Keratinocyte (primary cell): ENCODE measurements around the gene MCM5. TPM values are rescaled to one million over a fixed set of nuclear protein-coding genes. Genes with fewer than 3 reads are reported as not detected.
"Not testable (repeated sequence)": the region's sequence is repeated elsewhere in the genome, so short reads cannot be mapped to it uniquely, and the experiment has no call there.

ENCODE experiments used
- DNase-seq: peaks from one replicate; pipeline ENCODE4 v3.0.0-alpha.2; 2011; ENCODE audit warnings: low read depth, missing footprints, low spot score
- FAIRE-seq: peaks from 2 replicates; lab custom pipeline; 2011; peaks lifted over from hg19 to GRCh38; lab: Jason Lieb, UNC
- H2AFZ ChIP-seq: 2 replicates; pipeline ENCODE4 v1.6.0; 2012; ENCODE audit warnings: low read length, control low read depth, inconsistent platforms; ENCODE audit not compliant: control insufficient read depth
- H3K27ac ChIP-seq: 2 replicates; pipeline ENCODE4 v1.5.1; 2011; ENCODE audit warnings: low read length; ENCODE audit not compliant: control insufficient read depth, insufficient read depth
- H3K27me3 ChIP-seq: 3 replicates; pipeline ENCODE4 v1.6.0; 2011; ENCODE audit warnings: low read length; ENCODE audit not compliant: control insufficient read depth, insufficient read depth; ENCODE audit errors: extremely low read depth
- H3K36me3 ChIP-seq, 2 experiments: 2 replicates in 1 of 2; 3 replicates in 1 of 2; pipeline ENCODE4 v1.5.1; 2011; ENCODE audit warnings: low read length in 2 of 2, mild to moderate bottlenecking in 1 of 2; ENCODE audit not compliant: control insufficient read depth in 2 of 2, insufficient read depth in 2 of 2; ENCODE audit errors: extremely low read depth in 1 of 2
- H3K4me1 ChIP-seq: 3 replicates; pipeline ENCODE4 v1.5.1; 2011; ENCODE audit warnings: low read length; ENCODE audit not compliant: control insufficient read depth, insufficient read depth; ENCODE audit errors: extremely low read depth
- H3K4me2 ChIP-seq: 3 replicates; pipeline ENCODE4 v1.6.0; 2011; ENCODE audit warnings: low read depth, low read length; ENCODE audit not compliant: control insufficient read depth, insufficient read depth; ENCODE audit errors: extremely low read depth
- H3K4me3 ChIP-seq, 3 experiments: fragments of 200-600 bp in 1 of 3; sonication (generic) in 1 of 3; 2 replicates in 2 of 3; 3 replicates in 1 of 3; pipeline ENCODE4 v1.5.1; 2011 to 2016; ENCODE audit warnings: low read length in 3 of 3, mild to moderate bottlenecking in 3 of 3, control low read depth in 2 of 3, inconsistent platforms in 1 of 3, low read depth in 1 of 3, mixed read lengths in 1 of 3, mixed run types in 1 of 3, moderate library complexity in 1 of 3; ENCODE audit not compliant: control insufficient read depth in 2 of 3, insufficient read depth in 2 of 3; ENCODE audit errors: extremely low read depth in 1 of 3
- H3K79me2 ChIP-seq: 2 replicates; pipeline ENCODE4 v1.6.0; 2012; ENCODE audit warnings: low read length; ENCODE audit not compliant: control insufficient read depth, insufficient read depth
- H3K9ac ChIP-seq: 3 replicates; pipeline ENCODE4 v1.6.0; 2011; ENCODE audit warnings: low read length; ENCODE audit not compliant: control insufficient read depth, insufficient read depth; ENCODE audit errors: extremely low read depth
- H3K9me1 ChIP-seq: 3 replicates; pipeline ENCODE4 v1.6.0; 2011; ENCODE audit warnings: low read length; ENCODE audit not compliant: control insufficient read depth, insufficient read depth; ENCODE audit errors: extremely low read depth
- H3K9me3 ChIP-seq: 2 replicates; pipeline ENCODE4 v1.5.1; 2012; ENCODE audit warnings: low read depth, low read length; ENCODE audit not compliant: control insufficient read depth
- H4K20me1 ChIP-seq: 3 replicates; pipeline ENCODE4 v1.6.0; 2011; ENCODE audit warnings: low read length; ENCODE audit not compliant: control insufficient read depth, insufficient read depth; ENCODE audit errors: extremely low read depth
- CTCF ChIP-seq, 3 experiments: IDR thresholded peaks in 1 of 3; conservative IDR thresholded peaks in 1 of 3; optimal IDR thresholded peaks in 1 of 3; 2 replicates in 2 of 3; 3 replicates in 1 of 3; pipeline versions ENCODE3 to v1.5.1; 2011; ENCODE audit warnings: low read length in 3 of 3, mild to moderate bottlenecking in 3 of 3, moderate library complexity in 2 of 3, control low read depth in 1 of 3, inconsistent platforms in 1 of 3; ENCODE audit not compliant: insufficient read depth in 2 of 3; ENCODE audit errors: extremely low read depth in 1 of 3
- EZH2 ChIP-seq: IDR thresholded peaks from one replicate; pipeline ENCODE4 v1.6.1; 2012; ENCODE audit warnings: inconsistent platforms, mild to moderate bottlenecking, low read length, moderate library complexity
- dilution Hi-C: fragments of 300-500 bp; cut with MboI; formaldehyde crosslinking; loops from one replicate; pipeline ENCODE4 v1.7.0; 2020; ENCODE audit warnings: low sequenced_read_pairs; ENCODE audit not compliant: extremely low pct_ligation_motif_present
- polyA plus RNA-seq, 5 experiments: library from polyadenylated mRNA; depleted of rRNA in 3 of 5; stranded (reverse) in 3 of 5; stranded (forward) in 1 of 5; unstranded in 1 of 5; fragments of >200 nt; gene quantifications; 1 replicate in 1 of 5; 2 replicates in 3 of 5; 3 replicates in 1 of 5; pipeline versions ENCODE4 v1.2.1 to v1.2.3, GENCODE V29; 2011 to 2012; ENCODE audit warnings: missing spikeins in 2 of 5, low read depth in 1 of 5, low replicate concordance in 1 of 5

The MCM5 gene
- polyA plus RNA-seq, 1 donor (not counting 4 experiments of a cell fraction or from before 2014, with no cell fraction given) = 24.4 TPM

- H3K4me3 ChIP-seq = no peak overlapping the region
- dilution Hi-C loops = no loop called here
- no peak for FAIRE-seq
Observed at GRCh38 chr22:35459423-35459894, 59.5 kb downstream of the MCM5 start.

GRCh38 chr22:35459976-35460375 is 60.0 kb downstream of the MCM5 start:
- H3K9ac ChIP-seq, H4K20me1 ChIP-seq, H3K4me3 ChIP-seq, dilution Hi-C loops, H3K4me2 ChIP-seq, H2AFZ ChIP-seq, H3K9me3 ChIP-seq, H3K27ac ChIP-seq, H3K79me2 ChIP-seq, FAIRE-seq, H3K9me1 ChIP-seq, H3K36me3 ChIP-seq, H3K27me3 ChIP-seq, DNase-seq: not testable (repeated sequence)
- H3K4me1 ChIP-seq = peaks cover 17% of the 10 kb centered on the region

More at GRCh38 chr22:35459423-35459894, 59.5 kb downstream of the MCM5 start:
- Histone ChIP-seq H3K9me3 (no peaks in the 10 kb centered on the region), H3K4me2 (no peak overlapping the region), H3K9ac (no peak overlapping the region), H3K4me1 (peaks cover 15% of the 10 kb centered on the region), H4K20me1 (no peaks in the 10 kb centered on the region), H3K9me1 (no peaks in the 10 kb centered on the region), H2AFZ (no peak overlapping the region), H3K27ac (no peak overlapping the region), H3K27me3 (peaks cover 4% of the 10 kb centered on the region), H3K36me3 (no peaks in the 10 kb centered on the region), H3K79me2 (no peaks in the 10 kb centered on the region)
- TF ChIP-seq EZH2 = no peak
- TF ChIP-seq CTCF (optimal IDR thresholded peaks at IDR 0.05 in 1 of 3, IDR thresholded peaks at IDR 0.05 in 1 of 3, conservative IDR thresholded peaks at IDR 0.05 in 1 of 3; ENCODE audit: extremely low read depth in 1 of 3, insufficient read depth in 2 of 3, low read length in 3 of 3) = no peak
- no peak for DNase-seq

GRCh38 chr22:35460688-35461087 is 60.7 kb downstream of the MCM5 start:
- dilution Hi-C loops = no loop called here
- H3K9me1 ChIP-seq = no peaks in the 10 kb centered on the region
- H3K79me2 ChIP-seq = no peaks in the 10 kb centered on the region
- H4K20me1 ChIP-seq = no peaks in the 10 kb centered on the region
- no peaks in the 10 kb centered on the region for H3K9me3 ChIP-seq
- DNase-seq (no peak), FAIRE-seq (no peak)
- TF ChIP-seq EZH2 (no peak), CTCF (optimal IDR thresholded peaks at IDR 0.05 in 1 of 3, IDR thresholded peaks at IDR 0.05 in 1 of 3, conservative IDR thresholded peaks at IDR 0.05 in 1 of 3; ENCODE audit: extremely low read depth in 1 of 3, insufficient read depth in 2 of 3, low read length in 3 of 3) (no peak)
- H3K4me2 ChIP-seq = no peak overlapping the region
- no peak overlapping the region for H2AFZ ChIP-seq
- H3K36me3 ChIP-seq = no peaks in the 10 kb centered on the region
- no peak overlapping the region for H3K9ac ChIP-seq
- peaks cover 17% of the 10 kb centered on the region for H3K4me1 ChIP-seq
- no peak overlapping the region for H3K4me3 ChIP-seq
- H3K27ac ChIP-seq = no peak overlapping the region
- H3K27me3 ChIP-seq = peaks cover 4% of the 10 kb centered on the region
